ENCODE measurements around the gene MEI1. TPM values are rescaled to one million over a fixed set of nuclear protein-coding genes. Genes with fewer than 3 reads are reported as not detected.

MEI1 gene
- total and polyA plus RNA-seq, 3 donors from 2014 or later, result 43.5 to 103 (median 47.6) TPM

GRCh38 chr22:41739576-41739975, 40.3 kb downstream of the MEI1 start:
- intact Hi-C loops (cut with DNase I; ENCODE audit: low total_unique reads), result no loop called here
- no peak overlapping the region for H3K27ac ChIP-seq
- no peak overlapping the region for H3K4me3 ChIP-seq
- H3K4me1 ChIP-seq, result no peaks in the 10 kb centered on the region
- H3K9me3 ChIP-seq, result no peaks in the 10 kb centered on the region
- H3K27me3 ChIP-seq, result no peaks in the 10 kb centered on the region
- WGBS, 2 donors, result 88 to 94% methylated on average over 3 of the region's 3 CpGs
- no peak for TF ChIP-seq CTCF (IDR thresholded peaks at IDR 0.05)
- TF ChIP-seq POLR2A (IDR thresholded peaks at IDR 0.05), result no peak
- H3K36me3 ChIP-seq (ENCODE audit: low read depth, missing control alignments), result no peaks in the 10 kb centered on the region
- no peak for DNase-seq

GRCh38 chr22:41742918-41743317, 43.6 kb downstream of the MEI1 start:
- Histone ChIP-seq H3K4me1 (no peaks in the 10 kb centered on the region), H3K27me3 (no peaks in the 10 kb centered on the region), H3K36me3 (ENCODE audit: low read depth, missing control alignments) (no peaks in the 10 kb centered on the region), H3K9me3 (no peaks in the 10 kb centered on the region), H3K27ac (no peak overlapping the region), H3K4me3 (no peak overlapping the region)
- 56 to 69% methylated on average over 6 of the region's 6 CpGs for WGBS, 2 donors
- no peak for DNase-seq
- intact Hi-C loops (cut with DNase I; ENCODE audit: low total_unique reads), result no loop called here
- TF ChIP-seq CTCF (IDR thresholded peaks at IDR 0.05) (no peak), POLR2A (IDR thresholded peaks at IDR 0.05) (no peak)

- Histone ChIP-seq H3K27ac (no peak overlapping the region), H3K27me3 (no peaks in the 10 kb centered on the region), H3K9me3 (no peaks in the 10 kb centered on the region), H3K4me3 (no peak overlapping the region), H3K36me3 (ENCODE audit: low read depth, missing control alignments) (no peaks in the 10 kb centered on the region), H3K4me1 (no peaks in the 10 kb centered on the region)
- no peak for TF ChIP-seq CTCF (IDR thresholded peaks at IDR 0.05)
- no peak for TF ChIP-seq POLR2A (IDR thresholded peaks at IDR 0.05)
- DNase-seq, result no peak
- 82 to 100% methylated on average over 1 to 3 of the region's 3 CpGs for WGBS, 2 donors
- intact Hi-C loops (cut with DNase I; ENCODE audit: low total_unique reads), result no loop called here
Measured at GRCh38 chr22:41745968-41746367, 46.7 kb downstream of the MEI1 start.

DNA sequence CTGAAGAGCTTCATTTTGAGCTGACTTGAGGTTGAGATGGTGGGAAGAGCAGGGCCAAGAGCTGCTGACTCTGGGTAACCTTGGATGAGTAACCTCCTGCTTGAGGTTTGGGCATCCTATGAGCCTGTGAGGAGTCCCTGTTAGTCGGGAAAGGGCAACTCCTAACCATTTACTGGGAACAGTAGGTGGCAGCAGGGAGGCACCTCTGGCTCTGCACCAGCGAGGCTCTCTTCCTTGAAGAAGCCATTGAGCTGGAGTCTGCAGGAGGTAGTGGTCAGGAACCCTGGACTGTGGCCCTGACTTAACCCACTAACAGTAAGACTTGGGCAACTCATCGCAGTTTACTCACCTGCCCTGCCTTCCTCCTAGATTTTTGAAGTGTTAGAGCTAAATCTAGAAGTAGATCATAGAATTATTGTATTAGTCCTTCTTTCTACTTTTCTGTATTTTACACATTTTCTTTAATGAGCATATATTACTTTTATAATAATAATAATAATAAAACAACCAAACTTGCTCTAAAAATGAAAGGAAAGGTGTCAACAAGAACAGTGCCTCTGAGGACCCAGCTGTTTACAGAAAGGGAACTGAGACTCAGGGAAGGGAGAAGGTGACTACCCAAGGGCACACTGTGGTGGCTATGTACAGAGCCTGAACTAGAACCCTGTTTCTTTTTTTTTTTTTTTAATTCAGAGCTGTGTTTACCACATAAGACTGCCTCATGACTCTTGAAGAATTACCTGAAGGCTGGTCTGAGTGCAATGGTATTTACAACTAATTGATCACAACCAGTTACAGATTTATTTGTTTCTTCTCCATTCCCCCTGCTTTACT, 47.5 kb downstream of the MEI1 start:
- Histone ChIP-seq H3K4me1 (no peaks in the 10 kb centered on the region), H3K27me3 (no peaks in the 10 kb centered on the region), H3K9me3 (no peaks in the 10 kb centered on the region), H3K4me3 (no peak overlapping the region), H3K27ac (no peak overlapping the region), H3K36me3 (ENCODE audit: low read depth, missing control alignments) (no peaks in the 10 kb centered on the region)
- WGBS, 2 donors, result 20 to 44% methylated on average over 3 of the region's 3 CpGs
- TF ChIP-seq CTCF (IDR thresholded peaks at IDR 0.05) (peak in 2 of 3 experiments; percentile 47 to 58), POLR2A (IDR thresholded peaks at IDR 0.05) (no peak)
- intact Hi-C loops (cut with DNase I; ENCODE audit: low total_unique reads), result no loop called here
- DNase-seq, result peak; percentile 80

Data from testis (tissue), 3 donors.